ENCODE data around the gene RPL19. TPM values are rescaled to one million over a fixed set of nuclear protein-coding genes. Genes with fewer than 3 reads are reported as not detected.

RPL19 gene
- total RNA-seq, 1 donor from 2014 or later: 2,115 TPM

DNA sequence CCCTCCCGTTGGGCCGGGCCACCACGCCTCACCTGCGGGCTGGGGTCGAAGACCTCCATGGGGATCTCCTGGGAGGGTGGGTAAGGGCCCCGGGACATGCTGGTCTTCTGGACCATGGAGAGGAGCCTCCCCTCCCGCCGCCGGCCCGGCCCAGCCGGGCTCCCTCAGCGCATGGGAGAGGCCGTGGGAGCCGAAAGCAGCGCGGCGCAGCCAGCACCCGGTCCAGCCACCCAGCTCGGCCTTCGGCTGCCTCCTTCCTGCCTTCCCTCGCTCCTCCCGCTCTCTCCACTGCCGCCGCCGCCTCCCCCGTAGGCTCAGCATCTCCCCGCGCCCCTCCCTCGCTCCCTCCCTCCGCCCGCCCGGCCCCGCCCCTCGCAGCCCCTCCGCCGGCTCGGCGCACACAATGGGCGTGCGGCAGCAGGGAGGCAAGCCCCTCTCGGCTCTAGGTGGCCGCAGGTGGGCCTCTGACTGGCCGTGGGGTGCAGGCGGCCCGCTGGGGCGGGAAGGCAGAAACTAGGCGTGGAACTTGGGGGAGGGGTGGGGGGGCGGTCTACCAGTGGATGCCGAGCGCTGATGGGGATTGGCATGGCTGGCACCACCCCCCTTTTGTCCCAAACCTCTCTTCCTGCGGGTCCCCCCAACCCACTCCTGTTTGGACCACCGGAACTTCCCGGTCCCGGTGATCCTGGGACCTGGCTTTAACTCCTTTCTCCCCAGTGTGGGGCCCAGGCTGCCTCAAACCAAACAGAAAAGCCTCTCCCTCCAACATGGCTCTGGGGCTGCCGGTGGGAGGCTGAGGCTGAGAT, 2.5 kb upstream of the RPL19 start, which contains the start of gene CACNB1:
CACNB1 (minus strand) TSS at position 290 of the 806 bp plus-strand sequence; CDS start at position 116, 174 bp downstream.
- peak; percentile 10 for DNase-seq (ENCODE audit: low read depth, low spot score)

DNA sequence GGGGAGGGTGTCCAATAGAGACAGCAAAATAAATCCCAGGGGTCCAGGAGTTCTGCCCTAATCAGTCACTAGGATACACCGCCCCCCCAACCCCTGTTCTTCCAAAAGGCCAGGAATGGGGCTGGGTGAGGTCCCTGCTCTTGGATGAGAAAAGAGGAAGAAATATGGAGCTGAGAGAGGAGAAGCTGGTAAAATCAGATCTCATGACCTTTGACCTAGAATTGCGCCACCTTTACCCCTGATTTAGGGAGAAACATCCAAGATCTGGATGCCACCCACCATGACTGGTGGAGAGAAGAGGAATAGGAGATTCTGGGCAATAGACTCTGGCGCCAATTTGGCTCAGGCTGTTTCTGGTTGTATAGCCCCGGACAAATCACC, 1.9 kb upstream of the RPL19 start:
- no peak for DNase-seq (ENCODE audit: low read depth, low spot score)

DNA sequence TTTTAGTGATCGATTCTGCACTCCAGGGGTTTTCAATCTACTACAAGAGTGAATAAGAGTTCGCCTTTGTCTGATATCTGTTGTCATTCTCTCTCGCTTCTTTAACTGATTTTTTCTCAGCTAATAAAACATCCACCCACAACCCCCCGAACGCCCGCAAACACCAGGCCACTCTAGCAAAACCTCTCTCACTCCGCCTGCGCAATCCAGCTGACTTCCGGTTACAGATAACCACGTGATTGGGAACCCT, 338 bp upstream of the RPL19 start:
- DNase-seq (ENCODE audit: low read depth, low spot score): peak; percentile 84

DNA sequence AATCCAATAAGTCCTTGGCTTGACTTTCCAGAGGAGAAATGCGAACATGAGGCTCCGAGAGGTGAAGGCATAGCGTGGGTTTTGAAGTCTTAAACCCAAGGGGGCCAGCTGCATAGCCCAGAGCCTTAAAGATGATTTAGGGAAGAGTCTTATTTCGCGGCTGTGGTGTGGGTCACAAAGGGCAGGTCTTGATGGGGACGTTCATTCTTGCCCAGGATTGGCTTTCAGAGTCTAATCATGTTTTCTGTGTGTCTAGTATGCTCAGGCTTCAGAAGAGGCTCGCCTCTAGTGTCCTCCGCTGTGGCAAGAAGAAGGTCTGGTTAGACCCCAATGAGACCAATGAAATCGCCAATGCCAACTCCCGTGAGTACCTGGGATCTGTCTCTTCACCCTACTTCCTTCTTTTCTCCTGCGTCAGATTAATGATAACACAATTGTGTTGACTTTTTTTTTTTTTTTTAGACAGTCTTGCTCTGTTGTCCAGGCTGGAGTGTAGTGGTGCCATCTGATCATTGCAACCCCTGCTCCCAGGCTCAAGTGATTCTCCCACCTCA, 951 bp downstream of the RPL19 start:
- DNase-seq (ENCODE audit: low read depth, low spot score): no peak

DNA sequence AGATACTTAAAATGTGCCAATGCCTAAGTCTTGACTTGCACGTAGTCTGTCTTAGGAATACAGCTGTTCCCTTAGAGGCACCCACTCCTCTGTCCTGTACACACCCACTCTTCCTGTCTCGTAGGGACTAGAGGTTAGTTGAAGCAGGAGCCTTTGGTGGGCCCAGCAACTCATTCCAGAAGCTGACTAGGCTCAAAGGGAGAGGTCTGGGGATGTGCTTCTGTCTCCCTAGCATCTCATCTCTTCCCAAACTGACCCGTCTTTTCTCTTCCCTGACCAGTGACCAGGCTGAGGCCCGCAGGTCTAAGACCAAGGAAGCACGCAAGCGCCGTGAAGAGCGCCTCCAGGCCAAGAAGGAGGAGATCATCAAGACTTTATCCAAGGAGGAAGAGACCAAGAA, 4.2 kb downstream of the RPL19 start:
- no peak for DNase-seq (ENCODE audit: low read depth, low spot score)

DNA sequence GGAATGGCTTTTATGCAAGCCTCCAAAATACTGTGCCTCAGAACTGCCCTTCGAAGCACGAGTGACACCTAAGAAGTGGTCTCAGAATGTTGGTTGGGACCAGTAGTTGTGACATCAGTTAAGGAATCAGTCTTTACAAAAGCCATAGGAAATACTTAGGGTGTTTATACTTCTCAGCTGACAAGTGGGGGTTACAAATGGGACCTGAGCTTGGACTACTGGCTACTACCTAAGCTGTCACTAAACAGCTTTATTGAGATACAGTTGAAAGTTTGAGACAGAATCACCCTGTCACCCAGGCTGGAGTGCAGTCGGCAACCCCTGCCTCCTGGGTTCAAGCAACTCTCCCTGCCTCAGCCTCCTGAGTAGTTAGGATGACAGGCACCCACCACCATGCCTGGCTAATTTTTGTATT, 5.0 kb downstream of the RPL19 start:
- DNase-seq (ENCODE audit: low read depth, low spot score): no peak

DNA sequence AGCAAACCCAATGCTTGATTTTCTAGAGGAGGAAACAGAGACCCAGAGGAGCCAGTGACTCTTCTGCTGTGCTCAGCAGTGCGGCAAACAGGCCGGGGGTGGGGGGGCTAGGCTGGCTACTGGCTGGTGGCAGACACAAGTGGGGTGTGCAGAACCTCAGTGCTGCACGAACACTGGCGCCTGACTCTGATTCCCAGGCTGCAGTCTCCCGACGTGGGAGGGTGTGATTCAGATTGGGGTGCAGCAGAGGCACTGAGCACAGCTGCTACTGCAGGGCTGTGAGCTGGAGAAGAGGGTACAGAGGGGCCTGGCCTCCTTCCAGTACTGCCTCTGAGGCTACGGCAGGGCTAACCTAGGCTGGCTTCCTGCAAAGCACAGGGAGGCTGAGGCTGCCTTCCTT, 8.1 kb downstream of the RPL19 start:
- DNase-seq (ENCODE audit: low read depth, low spot score): no peak

DNA sequence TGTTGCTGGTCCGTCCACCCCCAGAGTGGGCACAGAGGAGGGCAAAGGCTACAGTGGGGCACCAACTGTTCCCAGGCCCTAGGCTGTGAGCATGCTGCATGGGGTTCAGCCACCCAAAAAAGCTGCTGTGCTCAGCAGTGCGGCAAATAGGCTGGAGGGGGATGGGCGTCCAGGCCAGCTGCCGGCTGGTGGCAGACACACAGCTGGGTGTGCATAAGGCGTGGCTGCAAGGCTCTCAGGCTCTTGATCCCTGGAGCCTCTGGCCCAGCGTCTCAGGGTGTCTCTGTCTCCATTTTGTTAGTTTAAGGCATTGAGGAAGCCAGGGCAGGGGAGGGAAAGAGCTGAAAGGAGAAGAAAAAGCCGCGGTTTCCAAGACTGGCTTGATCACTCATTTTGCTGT, 8.8 kb downstream of the RPL19 start:
- no peak for DNase-seq (ENCODE audit: low read depth, low spot score)

- no peak for DNase-seq (ENCODE audit: low read depth, low spot score)
Measured at GRCh38 chr17:39209317-39210092, 9.4 kb downstream of the RPL19 start.

DNA sequence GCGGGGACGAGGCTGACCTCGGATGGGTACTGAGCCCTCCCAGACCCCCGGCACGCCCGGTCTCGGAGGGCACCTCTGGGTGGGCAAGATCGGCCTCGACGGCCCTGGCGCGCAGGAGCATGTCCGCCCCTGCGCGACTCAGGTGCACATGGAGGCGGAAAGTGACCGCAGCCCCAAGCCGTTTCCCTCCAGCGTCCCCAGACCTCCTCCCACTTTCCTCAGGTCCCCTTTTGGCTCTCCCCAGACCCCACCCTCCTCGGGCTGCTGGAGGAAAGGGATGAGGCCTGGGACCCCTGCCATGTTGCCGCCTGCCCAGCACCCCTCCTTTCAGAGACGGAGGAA, 10.0 kb downstream of the RPL19 start:
- no peak for DNase-seq (ENCODE audit: low read depth, low spot score)

- DNase-seq (ENCODE audit: low read depth, low spot score): no peak
Measured at GRCh38 chr17:39212195-39212810, 12.2 kb downstream of the RPL19 start.

GRCh38 chr17:39212841-39213480, 12.9 kb downstream of the RPL19 start:
- DNase-seq (ENCODE audit: low read depth, low spot score): no peak

DNA sequence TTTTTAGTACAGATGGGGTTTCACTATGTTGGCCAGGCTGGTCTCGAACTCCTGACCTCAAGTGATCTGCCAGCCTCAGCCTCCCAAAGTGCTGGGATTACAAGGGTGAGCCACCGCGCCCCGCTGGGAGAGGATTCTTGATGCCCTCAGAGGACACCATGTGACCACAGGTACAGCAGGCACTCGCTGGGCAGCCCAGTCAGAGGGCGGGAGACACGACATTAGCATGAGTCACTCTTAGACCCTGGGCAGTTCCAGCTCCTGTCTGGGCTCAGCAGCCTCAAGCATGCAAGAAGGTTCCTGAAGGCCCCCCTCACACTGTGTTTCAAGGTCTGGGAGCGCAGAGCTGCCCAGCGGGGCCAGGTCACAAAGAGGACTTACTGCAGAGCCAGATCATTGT, 13.8 kb downstream of the RPL19 start:
- DNase-seq (ENCODE audit: low read depth, low spot score): no peak

DNA sequence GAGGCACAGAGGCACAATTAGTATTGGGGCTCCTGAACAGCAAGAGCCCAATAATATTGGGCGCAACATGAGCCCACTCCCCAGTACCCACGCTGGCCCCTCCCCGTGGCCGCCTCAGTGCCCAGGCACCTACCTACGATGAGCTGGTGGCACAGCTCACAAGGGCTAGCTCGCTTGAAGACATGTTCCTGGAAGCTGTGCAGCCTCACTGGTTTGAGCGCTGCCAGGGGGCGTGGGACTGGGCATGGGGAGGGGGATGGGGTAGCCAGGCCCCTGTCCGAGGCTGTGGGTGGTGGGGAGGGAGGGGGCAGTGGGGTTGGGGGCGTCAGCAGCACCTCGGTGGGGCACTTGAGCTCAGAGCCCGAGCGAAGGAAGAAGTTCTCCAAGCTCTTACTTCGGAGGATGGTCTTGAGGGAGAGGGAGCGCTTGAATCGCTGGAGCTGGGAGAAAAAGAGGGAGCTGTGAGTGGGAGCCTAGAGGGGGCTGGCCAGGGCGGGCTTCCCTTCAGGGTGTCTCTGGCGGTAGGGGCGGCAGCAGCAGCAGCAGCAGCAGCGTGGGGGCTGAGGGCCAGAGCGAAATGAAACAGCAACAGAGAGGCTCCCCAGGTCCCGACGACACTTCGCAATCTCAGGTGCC, 17.8 kb downstream of the RPL19 start:
- no peak for DNase-seq (ENCODE audit: low read depth, low spot score)

DNA sequence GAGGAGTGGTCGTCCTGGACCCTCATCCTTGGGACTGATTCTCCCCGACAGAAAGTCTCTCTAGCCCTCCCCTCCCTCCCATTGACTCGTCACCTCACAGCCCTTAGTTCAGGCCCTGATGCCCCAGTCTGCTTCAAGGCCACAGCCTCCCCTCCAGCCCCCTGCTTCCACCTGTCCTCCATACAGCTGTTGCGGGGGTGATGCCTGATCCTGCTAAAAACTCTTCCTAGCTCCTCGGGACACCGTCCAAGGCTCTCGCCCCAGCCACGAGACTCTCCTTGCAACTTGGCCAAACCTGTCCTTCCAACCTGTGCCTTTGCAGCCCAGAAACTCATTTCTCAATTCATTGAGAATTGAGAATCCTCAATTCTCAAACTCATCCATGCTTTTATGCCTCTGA, 18.8 kb downstream of the RPL19 start:
- DNase-seq (ENCODE audit: low read depth, low spot score): no peak

- DNase-seq (ENCODE audit: low read depth, low spot score): no peak
Measured at GRCh38 chr17:39219647-39220154, 19.6 kb downstream of the RPL19 start.

GRCh38 chr17:39221572-39221971, 21.5 kb downstream of the RPL19 start:
- no peak for DNase-seq (ENCODE audit: low read depth, low spot score)

- no peak for DNase-seq (ENCODE audit: low read depth, low spot score)
Measured at GRCh38 chr17:39222151-39222550, 22.1 kb downstream of the RPL19 start.

DNA sequence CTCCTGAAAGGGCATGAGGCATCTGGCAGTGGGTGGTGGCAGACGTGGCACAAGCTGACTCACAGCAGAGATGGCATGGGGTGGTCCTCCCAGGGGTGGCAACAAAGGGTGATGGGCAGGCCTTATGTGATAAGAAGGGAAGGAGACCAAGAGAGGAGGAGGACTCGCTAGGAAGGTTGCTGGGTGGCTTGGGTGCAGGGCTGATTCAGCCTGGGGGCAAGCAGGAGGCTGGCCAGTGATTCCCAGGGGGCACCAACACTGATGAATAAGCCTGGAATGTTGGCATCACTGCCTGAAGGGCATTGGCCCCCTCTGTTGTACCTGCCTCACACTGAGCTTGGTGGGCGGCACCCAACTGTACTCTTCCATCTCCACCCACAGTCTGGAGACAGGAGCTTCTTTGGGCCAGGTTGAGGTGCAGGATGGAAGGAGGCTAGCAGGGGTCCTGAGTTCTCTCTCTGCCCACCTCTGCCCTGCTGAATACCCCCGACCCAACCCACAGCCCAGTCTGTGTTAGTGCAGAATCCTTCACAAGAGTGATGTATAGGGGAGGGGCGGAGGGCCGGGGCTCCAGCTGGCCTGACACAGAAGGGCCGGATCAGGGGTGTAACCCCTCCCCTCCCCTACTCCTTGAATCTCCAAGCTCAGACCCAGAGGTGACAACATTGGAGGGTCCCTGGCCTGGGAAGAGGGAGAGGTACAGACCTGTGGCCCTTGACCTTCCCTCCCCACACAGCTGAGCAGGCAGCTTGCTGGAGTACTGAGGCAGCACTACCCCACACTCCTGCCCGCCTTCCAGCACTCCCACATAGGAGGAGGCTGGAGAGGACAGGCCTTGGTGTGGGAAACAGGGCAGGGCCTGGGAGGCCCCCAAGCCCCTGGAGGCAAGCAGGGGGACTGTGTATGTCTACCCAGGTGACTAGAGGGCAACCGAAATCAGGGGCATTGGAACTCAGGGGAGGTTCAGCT, 23.1 kb downstream of the RPL19 start:
- no peak for DNase-seq (ENCODE audit: low read depth, low spot score)

Measured in pulmonary artery endothelial cell (primary cell).